Stimulated activated CD4-positive, alpha-beta T cell treated with anti-CD3 and anti-CD28 coated beads, Interleukin-1b, Interleukin-23, amount 100 ng/mL, for 48 hours (primary cell): ENCODE measurements around the gene NT5DC4.

ENCODE experiments used
- DNase-seq: peaks from one replicate; pipeline ENCODE4 v3.0.0-alpha.2; 2020

NT5DC4 gene

GRCh38 chr2:112720785-112721184 lies at the start of gene NT5DC4:
NT5DC4 (plus strand) TSS chr2:112721020; CDS start chr2:112721080, 60 bp downstream.
- no peak for DNase-seq

GRCh38 chr2:112671801-112672200 lies 49.0 kb upstream of the NT5DC4 start:
- no peak for DNase-seq

- DNase-seq = no peak
These were observed 47.8 kb upstream of the NT5DC4 start for GRCh38 chr2:112673008-112673407.

- DNase-seq = no peak
These were observed 46.6 kb upstream of the NT5DC4 start for GRCh38 chr2:112674229-112674628.

GRCh38 chr2:112679484-112679883 lies 41.3 kb upstream of the NT5DC4 start:
- DNase-seq = no peak

GRCh38 chr2:112680666-112681101 lies 40.1 kb upstream of the NT5DC4 start:
- DNase-seq = no peak

- no peak for DNase-seq
These were observed 38.7 kb upstream of the NT5DC4 start for GRCh38 chr2:112682101-112682500.

- no peak for DNase-seq
These were observed 37.0 kb upstream of the NT5DC4 start for GRCh38 chr2:112683550-112684414.

GRCh38 chr2:112684415-112684775 lies 36.4 kb upstream of the NT5DC4 start:
- DNase-seq = no peak

GRCh38 chr2:112685271-112685884 lies 35.4 kb upstream of the NT5DC4 start:
- DNase-seq = no peak

GRCh38 chr2:112686348-112687217 lies 34.2 kb upstream of the NT5DC4 start:
- no peak for DNase-seq

GRCh38 chr2:112687522-112687921 lies 33.3 kb upstream of the NT5DC4 start:
- DNase-seq = no peak

- no peak for DNase-seq
These were observed 32.5 kb upstream of the NT5DC4 start for GRCh38 chr2:112688086-112688880.

GRCh38 chr2:112690853-112691401 lies 29.9 kb upstream of the NT5DC4 start:
- peak; percentile 65 for DNase-seq

- peak; percentile 31 for DNase-seq
These were observed 28.9 kb upstream of the NT5DC4 start for GRCh38 chr2:112691881-112692281.

GRCh38 chr2:112692495-112692911 lies 28.3 kb upstream of the NT5DC4 start:
- DNase-seq = peak; percentile 72

GRCh38 chr2:112692918-112693317 lies 27.9 kb upstream of the NT5DC4 start:
- DNase-seq = peak; percentile 63

- DNase-seq = no peak
These were observed 27.2 kb upstream of the NT5DC4 start for GRCh38 chr2:112693596-112693995.

GRCh38 chr2:112694182-112694581 lies 26.6 kb upstream of the NT5DC4 start:
- no peak for DNase-seq

- no peak for DNase-seq
These were observed 21.8 kb upstream of the NT5DC4 start for GRCh38 chr2:112698834-112699515.

- DNase-seq = no peak
These were observed 20.7 kb upstream of the NT5DC4 start for GRCh38 chr2:112699984-112700667.
